Fibroblast of mammary gland (primary cell): ENCODE measurements around the gene GCN1.

Experiments used
- DNase-seq: peaks from one replicate; pipeline ENCODE4 v3.0.0-alpha.2; 2010; ENCODE audit warnings: low read depth
- H3K4me3 ChIP-seq: 2 replicates; pipeline ENCODE4 v1.5.1; 2011; ENCODE audit warnings: low read depth, mild to moderate bottlenecking, low read length, moderate library complexity; ENCODE audit not compliant: control insufficient read depth
- TF ChIP-seq, protein P1 (sequence below): conservative IDR thresholded peaks from 2 replicates; pipeline ENCODE4 v1.5.1; 2011; ENCODE audit warnings: low read depth, low read length, inconsistent platforms; ENCODE audit not compliant: control insufficient read depth, insufficient read depth

GCN1 gene

DNA sequence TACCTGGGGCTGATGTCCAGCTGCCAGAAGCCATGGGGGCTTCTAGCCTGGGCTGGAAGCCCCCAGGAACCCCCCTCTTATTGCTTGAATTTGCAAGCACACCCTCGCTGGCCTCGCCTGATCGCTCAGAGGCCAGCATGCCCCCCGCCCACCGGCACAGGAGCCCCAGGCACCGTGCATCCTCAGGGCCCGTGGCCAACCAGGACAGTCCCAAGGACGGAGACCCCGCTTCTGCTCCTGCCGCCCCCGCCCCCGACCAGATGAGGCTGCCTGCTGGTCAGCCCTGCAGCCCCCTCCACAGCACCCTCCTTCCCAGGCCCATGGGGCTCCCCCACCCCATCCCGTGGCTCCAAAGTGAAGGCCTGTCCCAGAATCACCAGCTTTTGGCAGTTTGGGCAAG, 99.2 kb downstream of the GCN1 start:
- DNase-seq, result no peak
- TF ChIP-seq, protein P1, sequence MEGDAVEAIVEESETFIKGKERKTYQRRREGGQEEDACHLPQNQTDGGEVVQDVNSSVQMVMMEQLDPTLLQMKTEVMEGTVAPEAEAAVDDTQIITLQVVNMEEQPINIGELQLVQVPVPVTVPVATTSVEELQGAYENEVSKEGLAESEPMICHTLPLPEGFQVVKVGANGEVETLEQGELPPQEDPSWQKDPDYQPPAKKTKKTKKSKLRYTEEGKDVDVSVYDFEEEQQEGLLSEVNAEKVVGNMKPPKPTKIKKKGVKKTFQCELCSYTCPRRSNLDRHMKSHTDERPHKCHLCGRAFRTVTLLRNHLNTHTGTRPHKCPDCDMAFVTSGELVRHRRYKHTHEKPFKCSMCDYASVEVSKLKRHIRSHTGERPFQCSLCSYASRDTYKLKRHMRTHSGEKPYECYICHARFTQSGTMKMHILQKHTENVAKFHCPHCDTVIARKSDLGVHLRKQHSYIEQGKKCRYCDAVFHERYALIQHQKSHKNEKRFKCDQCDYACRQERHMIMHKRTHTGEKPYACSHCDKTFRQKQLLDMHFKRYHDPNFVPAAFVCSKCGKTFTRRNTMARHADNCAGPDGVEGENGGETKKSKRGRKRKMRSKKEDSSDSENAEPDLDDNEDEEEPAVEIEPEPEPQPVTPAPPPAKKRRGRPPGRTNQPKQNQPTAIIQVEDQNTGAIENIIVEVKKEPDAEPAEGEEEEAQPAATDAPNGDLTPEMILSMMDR, result no peak
- no peak overlapping the region for H3K4me3 ChIP-seq

DNA sequence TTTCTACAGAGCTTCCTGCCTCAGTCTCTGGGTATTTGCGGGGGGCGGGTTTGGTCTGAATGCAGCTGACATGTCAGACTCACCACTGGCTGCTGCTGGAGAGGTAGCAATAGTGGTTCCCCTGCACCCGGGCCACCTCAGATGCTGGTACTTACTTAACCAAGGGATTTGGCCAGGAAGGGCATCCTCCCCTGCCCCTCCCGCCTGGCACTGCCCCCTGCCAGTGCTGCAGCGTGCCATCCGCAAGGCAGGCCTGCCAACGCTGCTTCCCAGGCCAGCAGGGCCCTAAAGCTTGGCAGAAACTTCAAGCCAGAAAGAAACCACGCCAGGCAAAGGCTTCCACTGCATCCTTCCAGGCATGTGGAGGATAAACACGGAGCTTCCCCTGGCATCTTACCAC, 100.0 kb downstream of the GCN1 start:
- H3K4me3 ChIP-seq, result no peak overlapping the region
- TF ChIP-seq, protein P1, result no peak
- DNase-seq, result no peak

DNA sequence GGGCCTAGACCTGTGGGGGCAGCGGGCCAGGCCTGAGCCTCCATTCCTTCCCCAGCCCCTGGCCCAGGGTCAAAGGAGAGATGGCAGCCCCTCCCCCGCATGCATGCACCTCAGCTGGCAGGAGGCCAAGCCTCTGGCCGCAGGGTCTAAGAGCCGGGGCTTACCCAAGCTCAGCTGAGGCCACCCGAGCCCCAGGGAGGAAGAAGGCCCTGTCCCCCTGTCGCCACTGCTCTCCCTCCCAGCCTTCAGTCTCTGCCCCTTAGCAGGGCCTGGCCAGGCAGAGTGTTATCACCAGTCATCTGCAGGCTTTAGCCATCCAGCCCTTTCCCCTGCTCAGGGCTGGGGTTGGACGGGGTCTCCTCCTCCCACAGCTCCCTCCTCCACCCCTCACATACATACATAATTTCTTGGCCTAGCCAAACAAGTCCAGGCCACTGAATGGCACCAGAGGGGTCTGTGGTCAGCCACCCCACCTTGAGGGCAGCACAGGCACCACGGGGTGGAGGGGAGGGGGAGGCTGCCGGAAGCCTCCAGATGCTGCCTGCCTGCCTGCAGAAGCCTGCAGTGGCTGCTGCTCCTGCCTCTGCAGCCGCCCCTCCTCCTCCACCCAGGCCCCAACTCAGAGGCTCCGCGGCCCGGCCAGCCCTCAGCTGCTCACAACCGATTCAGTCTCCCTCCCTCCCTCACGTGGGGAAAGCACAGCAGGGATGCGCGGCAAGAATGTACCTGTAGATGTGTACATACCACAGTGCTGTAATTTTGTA, 100.7 kb downstream of the GCN1 start:
- DNase-seq, result no peak
- H3K4me3 ChIP-seq, result no peak overlapping the region
- TF ChIP-seq, protein P1, result no peak

DNA sequence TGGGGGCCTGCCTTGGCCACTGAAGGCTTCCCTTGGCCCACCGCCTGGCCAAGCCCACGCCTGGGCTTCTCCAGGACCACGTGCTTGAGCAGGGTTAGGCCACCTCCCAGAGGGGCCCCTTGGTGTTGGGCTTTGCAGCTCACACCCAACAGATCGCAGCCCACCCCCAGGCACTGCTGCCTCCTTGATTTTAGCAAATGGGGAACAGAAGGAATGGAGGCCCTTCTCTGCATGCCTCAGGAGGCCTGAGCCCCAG, 101.3 kb downstream of the GCN1 start:
- TF ChIP-seq, protein P1, result no peak
- DNase-seq, result no peak
- H3K4me3 ChIP-seq, result no peak overlapping the region

DNA sequence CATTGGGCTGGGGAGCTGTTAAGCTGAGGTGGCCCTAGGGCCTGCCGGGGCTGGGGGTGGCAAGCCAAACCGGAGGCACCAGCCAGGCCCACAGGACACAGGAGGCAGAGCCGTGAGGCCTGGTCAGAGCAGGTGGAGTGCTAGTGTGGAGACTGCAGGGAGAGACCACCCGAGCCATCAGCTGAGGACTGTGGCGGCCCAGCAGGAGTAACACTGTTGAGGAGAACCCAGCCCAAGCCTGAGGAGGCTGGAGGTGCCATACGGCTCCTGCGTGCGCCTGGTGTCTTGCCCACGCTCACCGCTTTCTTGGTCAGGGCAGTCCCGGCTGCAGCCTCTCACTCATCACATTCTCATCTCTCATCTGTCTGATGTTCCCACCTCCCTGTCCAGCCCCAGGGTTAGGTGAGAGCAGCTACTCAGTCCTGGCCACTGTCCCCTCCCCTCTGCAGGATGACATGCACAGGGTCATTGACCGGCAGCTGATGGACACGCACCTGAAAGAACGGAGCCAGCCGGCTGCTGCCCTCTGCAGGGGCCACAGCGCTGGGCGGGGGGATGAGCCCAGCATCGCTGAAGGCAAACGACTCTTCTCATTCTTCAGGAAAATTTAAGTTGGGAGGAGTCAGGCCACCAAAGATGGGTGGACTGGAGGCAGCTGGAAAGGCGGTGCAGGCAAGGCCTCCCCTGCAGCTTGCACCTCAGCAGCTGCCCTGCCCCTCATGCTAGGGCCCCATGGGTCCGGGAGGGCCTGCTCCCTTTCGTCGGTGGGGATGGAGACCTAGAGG, 101.8 kb downstream of the GCN1 start:
- DNase-seq, result no peak
- no peak overlapping the region for H3K4me3 ChIP-seq
- TF ChIP-seq, protein P1, result no peak

DNA sequence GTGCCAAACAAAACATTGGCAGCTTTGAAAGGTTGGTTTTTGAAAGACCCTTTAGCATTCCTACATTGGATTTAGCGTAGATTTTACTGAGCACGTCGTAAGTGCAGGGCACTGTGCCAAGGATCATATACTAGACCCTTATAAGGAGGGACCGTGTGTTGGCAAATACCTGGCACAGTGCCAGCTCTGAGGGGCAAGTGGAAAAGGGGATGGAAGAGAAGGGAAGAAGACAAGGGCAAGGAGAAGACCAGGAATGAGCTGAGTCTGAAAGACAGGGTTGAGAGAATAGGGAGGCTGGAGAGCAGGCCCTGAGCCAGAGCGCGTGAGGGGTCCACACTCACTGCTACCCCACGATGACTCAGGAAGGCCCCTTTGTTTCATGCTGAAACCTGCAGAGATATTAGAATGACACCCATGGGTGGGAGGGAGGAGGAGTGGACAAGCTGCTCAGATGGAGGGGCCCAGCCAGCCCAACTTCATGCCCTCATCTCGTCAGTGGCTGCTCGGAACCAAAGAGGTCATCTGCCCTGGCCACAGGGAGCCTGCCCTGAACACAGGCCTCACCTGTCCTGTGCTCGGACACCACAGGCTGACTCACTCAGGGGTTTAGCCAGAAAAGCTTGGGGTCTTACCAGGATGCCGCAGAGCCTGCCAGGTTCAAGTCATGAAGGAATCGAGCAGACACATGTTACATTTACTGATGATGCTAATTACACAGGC, 103.0 kb downstream of the GCN1 start:
- TF ChIP-seq, protein P1, result no peak
- H3K4me3 ChIP-seq, result no peak overlapping the region
- no peak for DNase-seq
